ENCODE data around the gene RAB36. TPM values are rescaled to one million over a fixed set of nuclear protein-coding genes. Genes with fewer than 3 reads are reported as not detected.
A peak's percentile ranks its signal among the peaks of the same experiment; 100 is the strongest.

Gene RAB36
- polyA plus RNA-seq, 3 donors: 0.37 to 0.78 (median 0.49) TPM

DNA sequence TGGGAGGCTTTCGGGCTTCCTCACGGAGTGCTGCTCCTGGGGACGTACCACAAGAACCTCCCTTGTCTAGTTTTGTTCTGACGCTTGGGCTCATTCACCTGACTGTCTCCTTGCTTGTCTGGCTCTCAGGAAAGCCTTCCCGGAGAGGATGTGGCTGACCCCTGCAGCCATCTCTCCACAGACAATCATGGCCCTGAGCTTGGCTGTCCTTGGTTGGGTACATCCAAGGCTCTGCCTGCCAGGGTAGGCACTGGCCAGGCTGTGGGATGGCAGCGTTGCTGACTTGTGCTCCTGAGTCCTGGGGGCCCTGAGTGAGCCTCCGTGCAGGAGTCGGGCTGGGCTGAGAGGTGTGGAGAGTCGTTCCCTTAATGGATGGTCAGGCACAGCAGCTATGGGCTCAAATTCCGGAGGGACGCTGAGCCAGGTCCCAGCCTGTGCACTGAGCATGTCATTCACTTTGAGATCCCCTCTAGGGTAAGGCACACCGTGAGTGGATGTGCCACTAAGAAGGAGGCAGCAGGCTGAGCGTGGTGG, 67.8 kb downstream of the RAB36 start:
- no peak overlapping the region for H2AFZ ChIP-seq (ENCODE audit: insufficient read depth, low read depth, low read length, poor library complexity, severe bottlenecking)
- no peaks in the 10 kb centered on the region for H3K9me3 ChIP-seq (replicated peaks in 1 of 2; ENCODE audit: control insufficient read depth in 1 of 2, insufficient read depth in 1 of 2, low read length in 2 of 2)
- H3K36me3 ChIP-seq (replicated peaks in 1 of 2; ENCODE audit: control insufficient read depth in 1 of 2, insufficient read depth in 2 of 2, low read length in 2 of 2): peaks cover 0 to 5% of the 10 kb centered on the region in 2 donors
- H3K79me2 ChIP-seq (ENCODE audit: insufficient read depth, low read length): peaks cover 96% of the 10 kb centered on the region
- H3K4me1 ChIP-seq (ENCODE audit: control insufficient read depth in 1 of 2, insufficient read depth in 2 of 2, low read length in 2 of 2): peaks cover 30 to 32% of the 10 kb centered on the region in 2 donors
- H3K36me3 Mint-ChIP-seq: peaks cover 11 to 19% of the 10 kb centered on the region in 2 donors
- peaks cover 63% of the 10 kb centered on the region for H3K4me1 Mint-ChIP-seq
- H3K27me3 ChIP-seq (ENCODE audit: control insufficient read depth in 2 of 2, insufficient read depth in 2 of 2, low read length in 2 of 2): no peaks in the 10 kb centered on the region
- peaks cover 64% of the 10 kb centered on the region for H4K20me1 ChIP-seq (ENCODE audit: insufficient read depth, low read length)
- intact Hi-C loops (cut with micrococcal nuclease): no loop called here
- no peak overlapping the region for H3K4me2 ChIP-seq (replicated peaks; ENCODE audit: extremely low read depth, low read length, poor library complexity, severe bottlenecking)
- peaks cover 0 to 2% (median 0%) of the 10 kb centered on the region in 3 donors for H3K27me3 Mint-ChIP-seq (ENCODE audit: low read depth in 3 of 3)
- H3K4me3 Mint-ChIP-seq: no peak overlapping the region
- H3K9me3 Mint-ChIP-seq: no peaks in the 10 kb centered on the region
- no peak overlapping the region for H3K9ac ChIP-seq (ENCODE audit: insufficient read depth, low read length, poor library complexity, severe bottlenecking)
- TF ChIP-seq, protein P1, sequence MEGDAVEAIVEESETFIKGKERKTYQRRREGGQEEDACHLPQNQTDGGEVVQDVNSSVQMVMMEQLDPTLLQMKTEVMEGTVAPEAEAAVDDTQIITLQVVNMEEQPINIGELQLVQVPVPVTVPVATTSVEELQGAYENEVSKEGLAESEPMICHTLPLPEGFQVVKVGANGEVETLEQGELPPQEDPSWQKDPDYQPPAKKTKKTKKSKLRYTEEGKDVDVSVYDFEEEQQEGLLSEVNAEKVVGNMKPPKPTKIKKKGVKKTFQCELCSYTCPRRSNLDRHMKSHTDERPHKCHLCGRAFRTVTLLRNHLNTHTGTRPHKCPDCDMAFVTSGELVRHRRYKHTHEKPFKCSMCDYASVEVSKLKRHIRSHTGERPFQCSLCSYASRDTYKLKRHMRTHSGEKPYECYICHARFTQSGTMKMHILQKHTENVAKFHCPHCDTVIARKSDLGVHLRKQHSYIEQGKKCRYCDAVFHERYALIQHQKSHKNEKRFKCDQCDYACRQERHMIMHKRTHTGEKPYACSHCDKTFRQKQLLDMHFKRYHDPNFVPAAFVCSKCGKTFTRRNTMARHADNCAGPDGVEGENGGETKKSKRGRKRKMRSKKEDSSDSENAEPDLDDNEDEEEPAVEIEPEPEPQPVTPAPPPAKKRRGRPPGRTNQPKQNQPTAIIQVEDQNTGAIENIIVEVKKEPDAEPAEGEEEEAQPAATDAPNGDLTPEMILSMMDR (IDR thresholded peaks at IDR 0.05): no peak
- DNase-seq: no peak
- H3K4me3 ChIP-seq (replicated peaks in 1 of 3; ENCODE audit: low read depth in 2 of 3, low read length in 3 of 3): no peak overlapping the region
- peak overlapping the region in 2 of 7 donors; percentile 34 to 35 for H3K27ac Mint-ChIP-seq
- 75% methylated on average over 13 of the region's 13 CpGs for WGBS (ENCODE audit: insufficient coverage)
- H3K27ac ChIP-seq (ENCODE audit: low read depth in 1 of 2, low read length in 2 of 2): no peak overlapping the region

DNA sequence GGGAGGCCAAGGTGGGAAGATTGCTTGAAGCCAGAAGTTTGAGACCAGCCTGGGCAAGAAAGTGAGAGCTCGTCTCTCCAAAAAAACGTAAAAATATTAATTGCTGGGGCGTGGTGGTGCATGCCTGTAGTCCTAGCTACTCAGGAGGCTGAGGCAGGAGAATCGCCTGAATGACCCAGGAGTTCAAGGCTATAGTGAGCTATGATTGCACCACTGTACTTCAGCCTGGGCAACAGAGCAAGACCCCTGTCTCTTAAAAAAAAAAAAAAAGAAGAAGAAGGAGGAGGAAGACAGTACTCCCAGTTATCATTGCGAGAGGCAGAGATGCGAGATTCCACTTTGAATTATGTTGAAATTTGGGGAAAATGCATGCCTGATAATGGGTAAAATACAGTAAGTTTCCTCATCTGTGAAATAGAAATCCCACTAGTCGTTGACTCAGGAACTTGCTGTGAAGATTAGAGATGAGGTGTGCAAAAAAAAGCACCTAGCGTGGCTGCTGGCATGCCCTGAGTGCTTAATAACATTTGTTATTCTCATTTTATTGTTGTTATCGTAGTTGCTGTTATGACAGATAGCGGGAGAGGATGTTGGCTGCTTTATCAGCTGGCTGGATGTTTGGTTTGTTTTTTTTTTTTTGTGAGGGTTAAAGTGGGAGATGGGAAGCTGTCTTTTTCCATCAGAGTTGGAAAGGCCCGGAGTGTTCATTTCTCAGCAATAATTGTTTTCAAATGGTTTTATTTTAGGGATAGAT, 68.5 kb downstream of the RAB36 start:
- no peak overlapping the region for H3K4me3 ChIP-seq (replicated peaks in 1 of 3; ENCODE audit: low read depth in 2 of 3, low read length in 3 of 3)
- no peaks in the 10 kb centered on the region for H3K9me3 Mint-ChIP-seq
- H4K20me1 ChIP-seq (ENCODE audit: insufficient read depth, low read length): peaks cover 60% of the 10 kb centered on the region
- H3K27me3 Mint-ChIP-seq (ENCODE audit: low read depth in 3 of 3): peaks cover 0 to 7% (median 0%) of the 10 kb centered on the region in 3 donors
- no peaks in the 10 kb centered on the region for H3K9me3 ChIP-seq (replicated peaks in 1 of 2; ENCODE audit: control insufficient read depth in 1 of 2, insufficient read depth in 1 of 2, low read length in 2 of 2)
- H3K27ac Mint-ChIP-seq: peak overlapping the region in 2 of 7 donors; percentile 10 to 34
- peaks cover 36 to 39% of the 10 kb centered on the region in 2 donors for H3K4me1 ChIP-seq (ENCODE audit: control insufficient read depth in 1 of 2, insufficient read depth in 2 of 2, low read length in 2 of 2)
- peaks cover 0 to 4% of the 10 kb centered on the region in 2 donors for H3K36me3 ChIP-seq (replicated peaks in 1 of 2; ENCODE audit: control insufficient read depth in 1 of 2, insufficient read depth in 2 of 2, low read length in 2 of 2)
- intact Hi-C loops (cut with micrococcal nuclease): no loop called here
- H3K9ac ChIP-seq (ENCODE audit: insufficient read depth, low read length, poor library complexity, severe bottlenecking): no peak overlapping the region
- no peak overlapping the region for H3K4me3 Mint-ChIP-seq
- H2AFZ ChIP-seq (ENCODE audit: insufficient read depth, low read depth, low read length, poor library complexity, severe bottlenecking): no peak overlapping the region
- H3K36me3 Mint-ChIP-seq: peaks cover 11 to 13% of the 10 kb centered on the region in 2 donors
- no peaks in the 10 kb centered on the region for H3K27me3 ChIP-seq (ENCODE audit: control insufficient read depth in 2 of 2, insufficient read depth in 2 of 2, low read length in 2 of 2)
- DNase-seq: no peak
- H3K4me2 ChIP-seq (replicated peaks; ENCODE audit: extremely low read depth, low read length, poor library complexity, severe bottlenecking): no peak overlapping the region
- TF ChIP-seq, protein P1 (IDR thresholded peaks at IDR 0.05): no peak
- H3K27ac ChIP-seq (ENCODE audit: low read depth in 1 of 2, low read length in 2 of 2): no peak overlapping the region
- peaks cover 96% of the 10 kb centered on the region for H3K79me2 ChIP-seq (ENCODE audit: insufficient read depth, low read length)
- peaks cover 70% of the 10 kb centered on the region for H3K4me1 Mint-ChIP-seq
- WGBS (ENCODE audit: insufficient coverage): 69% methylated on average over 7 of the region's 11 CpGs

Small RNAs within 50 kb of the gene (small RNA-seq; reads per million reads assigned to genes)
- not detected for gene BCRP8 (ENCODE audit: insufficient read length, low read depth)
- not detected for gene RF00017 (ENCODE audit: insufficient read length, low read depth)
- gene RF00066 (ENCODE audit: insufficient read length, low read depth): not detected

Other genes starting within 250 kb of the RAB36 start
- gene GNAZ, start 75.0 kb upstream of the RAB36 start, polyA plus RNA-seq: under 1 TPM in 2 of 3 donors, not detected in 1; 0.04 to 0.05 TPM
- under 1 TPM in 1 of 3 donors, not detected in 2; 0.17 TPM for gene RSPH14, start 3.5 kb upstream of the RAB36 start, polyA plus RNA-seq
- gene BCR, start 35.0 kb downstream of the RAB36 start, polyA plus RNA-seq: 10 to 100 TPM in 1 of 3 donors, under 1 TPM in 2; 0.97 to 20.9 (median 0.97) TPM